Measurements from ENCODE around the gene REEP5. TPM values are rescaled to one million over a fixed set of nuclear protein-coding genes. Genes with fewer than 3 reads are reported as not detected.
A peak's percentile ranks its signal among the peaks of the same experiment; 100 is the strongest.

REEP5 gene
- total and polyA plus RNA-seq, 2 of the 4 experiments (the other 2 are of a cell fraction), result 49.3 to 82.0 TPM

DNA sequence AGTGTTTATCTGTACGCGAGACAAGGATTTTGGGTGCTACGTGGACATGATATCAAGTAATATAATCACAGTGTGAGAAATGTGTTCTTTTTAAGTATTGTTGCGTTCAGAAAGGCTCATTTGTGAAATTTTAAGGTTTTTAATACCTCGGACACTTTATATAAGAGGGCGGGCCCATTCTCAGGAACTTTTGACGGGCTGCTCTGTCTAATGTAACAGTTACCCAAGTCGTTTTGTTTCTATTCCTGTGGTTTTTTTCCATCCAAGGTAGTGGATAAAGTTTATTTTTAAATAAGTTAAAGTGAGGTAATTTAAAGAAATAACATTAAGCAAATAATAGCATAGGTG is 60.4 kb downstream of the REEP5 start:
- Histone ChIP-seq H4K20me1 (ENCODE audit: insufficient read depth, low read length) (peaks cover 21% of the 10 kb centered on the region; the same call in 1 of the 2 replicates), H3K14ac (replicated peaks; ENCODE audit: low read depth, low read length) (peak overlapping the region; percentile 76), H2BK20ac (ENCODE audit: low read depth, low read length) (no peak overlapping the region), H4K8ac (ENCODE audit: low read depth in 2 of 2, low read length in 2 of 2) (peak overlapping the region; percentile 88 to 98), H3K56ac (ENCODE audit: extremely low read depth, insufficient read depth, low read length) (peak overlapping the region; percentile 88), H3K4me3 (ENCODE audit: insufficient read depth, low read depth, low read length) (peak overlapping the region; percentile 91), H2AK5ac (ENCODE audit: low read depth, low read length) (no peak overlapping the region), H3K79me1 (ENCODE audit: low read depth in 1 of 2, low read length in 2 of 2) (peaks cover 12 to 39% of the 10 kb centered on the region in 2 experiments), H3K4me1 (ENCODE audit: control insufficient read depth, insufficient read depth, low read length) (peaks cover 2% of the 10 kb centered on the region; the same call in 1 of the 2 replicates), H2BK5ac (ENCODE audit: low read depth, low read length, poor library complexity, severe bottlenecking) (peak overlapping the region; percentile 50), H4K5ac (ENCODE audit: low read depth, low read length) (peak overlapping the region; percentile 31; the same call in 1 of the 2 replicates), H3K27me3 (ENCODE audit: control insufficient read depth, insufficient read depth, low read length) (no peaks in the 10 kb centered on the region), H2BK120ac (ENCODE audit: low read depth, low read length) (no peak overlapping the region), H3K4me2 (ENCODE audit: low read depth, low read length) (peak overlapping the region; percentile 87; the same call in 1 of the 2 replicates), H2AFZ (replicated peaks; ENCODE audit: low read length, poor library complexity) (peak overlapping the region; percentile 100), H3K9me1 (ENCODE audit: insufficient read depth, low read length) (peaks cover 5% of the 10 kb centered on the region; the same call in 1 of the 2 replicates), H3K23ac (ENCODE audit: low read depth, low read length) (peak overlapping the region; percentile 83), H3K9ac (ENCODE audit: low read depth, low read length) (peak overlapping the region; percentile 93), H4K91ac (ENCODE audit: insufficient read depth, low read depth, low read length) (peak overlapping the region; percentile 69; the same call in 1 of the 2 replicates), H3K9me3 (ENCODE audit: control insufficient read depth, insufficient read depth, low read length) (no peaks in the 10 kb centered on the region), H3K4ac (ENCODE audit: low read depth, low read length) (peak overlapping the region; percentile 84), H3K36me3 (ENCODE audit: control insufficient read depth, insufficient read depth, low read length) (peaks cover 13% of the 10 kb centered on the region), H3K27ac (ENCODE audit: insufficient read depth, low read length) (peak overlapping the region; percentile 72), H2BK15ac (ENCODE audit: low read depth, low read length) (no peak overlapping the region), H2AK9ac (replicated peaks; ENCODE audit: low read depth, low read length, poor library complexity) (peak overlapping the region; percentile 68), H3K18ac (ENCODE audit: low read depth, low read length) (no peak overlapping the region)
- no CpG with 5 or more reads among the region's 8 CpGs for WGBS, 2 experiments (ENCODE audit: extremely low coverage in 2 of 2, insufficient read length in 1 of 2)
- DNase-seq, result no peak
- no peak; the same call in 1 of the 2 replicates for ATAC-seq (ENCODE audit: low read depth)
- intact Hi-C loops (cut with micrococcal nuclease), result no loop called here
- no TSS peak for BruUV-seq (replicated peaks)
- TF ChIP-seq NFE2L2 (IDR thresholded peaks at IDR 0.05; ENCODE audit: low read depth, low read length) (no peak), RCOR1 (IDR thresholded peaks at IDR 0.05; ENCODE audit: insufficient replicate concordance, low read length) (no peak), RAD21 (IDR thresholded peaks at IDR 0.05; ENCODE audit: low read length) (no peak), POLR2A (IDR thresholded peaks at IDR 0.05; ENCODE audit: low read depth, low read length) (no peak), FOS (IDR thresholded peaks at IDR 0.05; ENCODE audit: low read depth, low read length) (no peak), RFX5 (IDR thresholded peaks at IDR 0.05; ENCODE audit: low read depth, low read length) (no peak), CHD1 (IDR thresholded peaks at IDR 0.05; ENCODE audit: low read depth, low read length) (no peak), SMC3 (IDR thresholded peaks at IDR 0.05; ENCODE audit: low read depth, low read length) (no peak), MAZ (IDR thresholded peaks at IDR 0.05; ENCODE audit: borderline replicate concordance, low read depth, low read length) (no peak), MXI1 (IDR thresholded peaks at IDR 0.05; ENCODE audit: borderline replicate concordance, low read depth, low read length) (no peak), BHLHE40 (IDR thresholded peaks at IDR 0.05; ENCODE audit: low read depth, low read length) (no peak), MAFK (IDR thresholded peaks at IDR 0.05; ENCODE audit: low read depth, low read length) (no peak), CEBPB (IDR thresholded peaks at IDR 0.05; ENCODE audit: low read depth, low read length) (no peak)
- TF ChIP-seq, protein P1, sequence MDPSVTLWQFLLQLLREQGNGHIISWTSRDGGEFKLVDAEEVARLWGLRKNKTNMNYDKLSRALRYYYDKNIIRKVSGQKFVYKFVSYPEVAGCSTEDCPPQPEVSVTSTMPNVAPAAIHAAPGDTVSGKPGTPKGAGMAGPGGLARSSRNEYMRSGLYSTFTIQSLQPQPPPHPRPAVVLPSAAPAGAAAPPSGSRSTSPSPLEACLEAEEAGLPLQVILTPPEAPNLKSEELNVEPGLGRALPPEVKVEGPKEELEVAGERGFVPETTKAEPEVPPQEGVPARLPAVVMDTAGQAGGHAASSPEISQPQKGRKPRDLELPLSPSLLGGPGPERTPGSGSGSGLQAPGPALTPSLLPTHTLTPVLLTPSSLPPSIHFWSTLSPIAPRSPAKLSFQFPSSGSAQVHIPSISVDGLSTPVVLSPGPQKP (IDR thresholded peaks at IDR 0.05; ENCODE audit: borderline replicate concordance, low read depth, low read length), result no peak
- TF ChIP-seq, protein P2, sequence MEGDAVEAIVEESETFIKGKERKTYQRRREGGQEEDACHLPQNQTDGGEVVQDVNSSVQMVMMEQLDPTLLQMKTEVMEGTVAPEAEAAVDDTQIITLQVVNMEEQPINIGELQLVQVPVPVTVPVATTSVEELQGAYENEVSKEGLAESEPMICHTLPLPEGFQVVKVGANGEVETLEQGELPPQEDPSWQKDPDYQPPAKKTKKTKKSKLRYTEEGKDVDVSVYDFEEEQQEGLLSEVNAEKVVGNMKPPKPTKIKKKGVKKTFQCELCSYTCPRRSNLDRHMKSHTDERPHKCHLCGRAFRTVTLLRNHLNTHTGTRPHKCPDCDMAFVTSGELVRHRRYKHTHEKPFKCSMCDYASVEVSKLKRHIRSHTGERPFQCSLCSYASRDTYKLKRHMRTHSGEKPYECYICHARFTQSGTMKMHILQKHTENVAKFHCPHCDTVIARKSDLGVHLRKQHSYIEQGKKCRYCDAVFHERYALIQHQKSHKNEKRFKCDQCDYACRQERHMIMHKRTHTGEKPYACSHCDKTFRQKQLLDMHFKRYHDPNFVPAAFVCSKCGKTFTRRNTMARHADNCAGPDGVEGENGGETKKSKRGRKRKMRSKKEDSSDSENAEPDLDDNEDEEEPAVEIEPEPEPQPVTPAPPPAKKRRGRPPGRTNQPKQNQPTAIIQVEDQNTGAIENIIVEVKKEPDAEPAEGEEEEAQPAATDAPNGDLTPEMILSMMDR (conservative IDR thresholded peaks at IDR 0.05; ENCODE audit: low read depth, low read length), result no peak
- TF ChIP-seq, protein P3, sequence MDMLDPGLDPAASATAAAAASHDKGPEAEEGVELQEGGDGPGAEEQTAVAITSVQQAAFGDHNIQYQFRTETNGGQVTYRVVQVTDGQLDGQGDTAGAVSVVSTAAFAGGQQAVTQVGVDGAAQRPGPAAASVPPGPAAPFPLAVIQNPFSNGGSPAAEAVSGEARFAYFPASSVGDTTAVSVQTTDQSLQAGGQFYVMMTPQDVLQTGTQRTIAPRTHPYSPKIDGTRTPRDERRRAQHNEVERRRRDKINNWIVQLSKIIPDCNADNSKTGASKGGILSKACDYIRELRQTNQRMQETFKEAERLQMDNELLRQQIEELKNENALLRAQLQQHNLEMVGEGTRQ (IDR thresholded peaks at IDR 0.05; ENCODE audit: low read depth, low read length), result no peak
- dilution Hi-C loops (cut with HindIII; ENCODE audit: low sequenced_read_pairs, unreplicated experiment), result no loop called here
- in situ Hi-C loops (cut with MboI; ENCODE audit: low sequenced_read_pairs), result no loop called here
- ChIA-PET POLR2A (ENCODE audit: unreplicated experiment) (no interaction called here), CTCF (interaction anchor here (2.0 kb wide), 1 partner anchor 13 kb away, joined by 8 read pairs; no protein-coding TSS in a partner anchor)
